RWPE1 (cell line): ENCODE results near the gene HLA-DRA.

Experiments used
- CTCF ChIA-PET: fragments of 350-600 bp; sonication (Branson Sonifier 250); formaldehyde crosslinking; extraction: SDS; loops from one replicate; lab custom pipeline; 2021; lab: Yijun Ruan, JAX
- POLR2A ChIA-PET: fragments of 400-600 bp; formaldehyde crosslinking; extraction: SDS; loops from one replicate; lab custom pipeline; 2020; ENCODE audit warnings: antibody characterized with exemption; ENCODE audit not compliant: low non-redundant PET; lab: Yijun Ruan, JAX
- DNase-seq: peaks from one replicate; pipeline ENCODE4 v3.0.0; 2012; ENCODE audit warnings: low spot score
- H3K27ac ChIP-seq: fragments of 450-650 bp; 2 replicates; pipeline ENCODE4 v1.5.1; 2017
- TF ChIP-seq, protein P1 (sequence below): fragments of 450-650 bp; conservative IDR thresholded peaks from 2 replicates; pipeline ENCODE4 v1.5.1; 2017; ENCODE audit warnings: low read depth, mild to moderate bottlenecking

Gene HLA-DRA

GRCh38 chr6:32439602-32440214 is at the start of gene HLA-DRA:
HLA-DRA (plus strand) TSS chr6:32439887; CDS start chr6:32439951, 64 bp downstream.
- POLR2A ChIA-PET: no interaction called here

GRCh38 chr6:32391505-32391904 is 48.2 kb upstream of the HLA-DRA start:
- H3K27ac ChIP-seq: no peak overlapping the region
- TF ChIP-seq, protein P1, sequence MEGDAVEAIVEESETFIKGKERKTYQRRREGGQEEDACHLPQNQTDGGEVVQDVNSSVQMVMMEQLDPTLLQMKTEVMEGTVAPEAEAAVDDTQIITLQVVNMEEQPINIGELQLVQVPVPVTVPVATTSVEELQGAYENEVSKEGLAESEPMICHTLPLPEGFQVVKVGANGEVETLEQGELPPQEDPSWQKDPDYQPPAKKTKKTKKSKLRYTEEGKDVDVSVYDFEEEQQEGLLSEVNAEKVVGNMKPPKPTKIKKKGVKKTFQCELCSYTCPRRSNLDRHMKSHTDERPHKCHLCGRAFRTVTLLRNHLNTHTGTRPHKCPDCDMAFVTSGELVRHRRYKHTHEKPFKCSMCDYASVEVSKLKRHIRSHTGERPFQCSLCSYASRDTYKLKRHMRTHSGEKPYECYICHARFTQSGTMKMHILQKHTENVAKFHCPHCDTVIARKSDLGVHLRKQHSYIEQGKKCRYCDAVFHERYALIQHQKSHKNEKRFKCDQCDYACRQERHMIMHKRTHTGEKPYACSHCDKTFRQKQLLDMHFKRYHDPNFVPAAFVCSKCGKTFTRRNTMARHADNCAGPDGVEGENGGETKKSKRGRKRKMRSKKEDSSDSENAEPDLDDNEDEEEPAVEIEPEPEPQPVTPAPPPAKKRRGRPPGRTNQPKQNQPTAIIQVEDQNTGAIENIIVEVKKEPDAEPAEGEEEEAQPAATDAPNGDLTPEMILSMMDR: no peak
- CTCF ChIA-PET: no interaction called here
- DNase-seq: no peak
- POLR2A ChIA-PET: no interaction called here

More at GRCh38 chr6:32439602-32440214, at the start of gene HLA-DRA:
- H3K27ac ChIP-seq: no peak within 1 kb of the TSS
- TF ChIP-seq, protein P1: no peak
- DNase-seq: peak; percentile 74
- CTCF ChIA-PET: interaction anchor here (0.6 kb wide), 1 partner anchor 138 kb away, joined by 3 read pairs; no protein-coding TSS in a partner anchor

DNA sequence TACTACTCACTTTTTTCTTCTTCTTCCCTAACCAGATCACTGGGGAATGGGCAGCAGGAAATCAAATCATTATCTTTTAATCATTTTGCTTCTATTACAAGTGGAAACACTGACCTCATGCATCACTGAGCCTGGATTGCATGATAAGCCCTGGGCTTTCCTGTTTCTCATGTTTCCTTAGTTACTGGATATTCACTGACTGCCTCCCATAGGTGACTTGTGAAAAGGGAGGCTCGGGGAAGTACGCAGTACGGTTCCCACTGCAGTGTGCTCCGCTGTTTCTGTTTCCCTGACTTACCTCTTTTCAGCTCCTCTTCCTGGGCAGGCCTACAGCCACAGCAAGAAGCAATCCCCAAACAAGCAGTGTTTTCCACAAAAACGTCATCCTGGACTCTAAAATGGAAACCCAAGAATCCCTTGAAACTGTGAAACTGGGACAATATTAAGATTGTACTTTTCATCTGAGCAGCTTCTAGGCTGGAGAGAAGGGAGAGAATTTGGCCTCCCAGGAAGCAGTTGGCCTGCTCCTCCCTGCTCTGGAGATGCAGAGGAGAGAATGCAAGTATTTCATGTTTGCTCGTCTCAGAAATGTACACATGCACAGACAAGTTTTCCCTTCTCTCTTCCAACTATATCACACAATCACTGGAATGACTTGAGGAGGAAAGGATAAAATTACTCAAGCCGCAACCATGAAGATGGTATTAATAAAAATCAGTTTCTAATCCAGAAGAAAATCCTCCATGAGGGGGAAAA is 45.8 kb upstream of the HLA-DRA start:
- CTCF ChIA-PET: interaction anchor here (1.0 kb wide), 1 partner anchor 540 kb away, joined by 4 read pairs; no protein-coding TSS in a partner anchor
- H3K27ac ChIP-seq: no peak overlapping the region
- TF ChIP-seq, protein P1: no peak
- POLR2A ChIA-PET: no interaction called here
- no peak for DNase-seq

GRCh38 chr6:32396028-32396427 is 43.7 kb upstream of the HLA-DRA start:
- TF ChIP-seq, protein P1: no peak
- POLR2A ChIA-PET: no interaction called here
- DNase-seq: no peak
- no peak overlapping the region for H3K27ac ChIP-seq
- CTCF ChIA-PET: no interaction called here

- no peak for DNase-seq
- no peak overlapping the region for H3K27ac ChIP-seq
- TF ChIP-seq, protein P1: no peak
- ChIA-PET POLR2A (no interaction called here), CTCF (interaction anchor here (0.6 kb wide), 1 partner anchor 154 kb away, joined by 3 read pairs; no protein-coding TSS in a partner anchor)
Observed at GRCh38 chr6:32397252-32397920, 42.3 kb upstream of the HLA-DRA start.
